Measurements from ENCODE around the gene PAXIP1. TPM values are rescaled to one million over a fixed set of nuclear protein-coding genes. Genes with fewer than 3 reads are reported as not detected.

Gene PAXIP1
- total RNA-seq, 1 experiment from 2014 or later: 15.3 TPM

- Histone ChIP-seq H3F3A (ENCODE audit: low read length, unreplicated experiment) (no peaks in the 10 kb centered on the region), H3K9me3 (ENCODE audit: low read length) (no peaks in the 10 kb centered on the region), H3K79me2 (ENCODE audit: low read length) (peaks cover 5% of the 10 kb centered on the region), H3K36me3 (ENCODE audit: low read depth, low read length) (peaks cover 24% of the 10 kb centered on the region), H3K4me2 (ENCODE audit: low read length) (no peak overlapping the region), H4K20me1 (ENCODE audit: low read length) (no peaks in the 10 kb centered on the region), H3K9ac (ENCODE audit: low read length) (no peak overlapping the region), H3K9me2 (replicated peaks; ENCODE audit: low read length) (no peaks in the 10 kb centered on the region), H3K4me3 (ENCODE audit: low read length) (no peak overlapping the region), H3K27me3 (ENCODE audit: low read length) (no peaks in the 10 kb centered on the region), H3K4me1 (ENCODE audit: insufficient read depth, low read length) (no peaks in the 10 kb centered on the region), H3K27ac (ENCODE audit: low read length) (no peak overlapping the region), H2AFZ (ENCODE audit: low read length) (no peak overlapping the region)
- no TSS peak for BruUV-seq (replicated peaks)
- TF ChIP-seq EZH2 (IDR thresholded peaks at IDR 0.05; ENCODE audit: low read length, unreplicated experiment) (no peak), EZH2phosphoT487 (IDR thresholded peaks at IDR 0.05; ENCODE audit: borderline replicate concordance, low read length) (no peak)
- TF ChIP-seq, protein P1, sequence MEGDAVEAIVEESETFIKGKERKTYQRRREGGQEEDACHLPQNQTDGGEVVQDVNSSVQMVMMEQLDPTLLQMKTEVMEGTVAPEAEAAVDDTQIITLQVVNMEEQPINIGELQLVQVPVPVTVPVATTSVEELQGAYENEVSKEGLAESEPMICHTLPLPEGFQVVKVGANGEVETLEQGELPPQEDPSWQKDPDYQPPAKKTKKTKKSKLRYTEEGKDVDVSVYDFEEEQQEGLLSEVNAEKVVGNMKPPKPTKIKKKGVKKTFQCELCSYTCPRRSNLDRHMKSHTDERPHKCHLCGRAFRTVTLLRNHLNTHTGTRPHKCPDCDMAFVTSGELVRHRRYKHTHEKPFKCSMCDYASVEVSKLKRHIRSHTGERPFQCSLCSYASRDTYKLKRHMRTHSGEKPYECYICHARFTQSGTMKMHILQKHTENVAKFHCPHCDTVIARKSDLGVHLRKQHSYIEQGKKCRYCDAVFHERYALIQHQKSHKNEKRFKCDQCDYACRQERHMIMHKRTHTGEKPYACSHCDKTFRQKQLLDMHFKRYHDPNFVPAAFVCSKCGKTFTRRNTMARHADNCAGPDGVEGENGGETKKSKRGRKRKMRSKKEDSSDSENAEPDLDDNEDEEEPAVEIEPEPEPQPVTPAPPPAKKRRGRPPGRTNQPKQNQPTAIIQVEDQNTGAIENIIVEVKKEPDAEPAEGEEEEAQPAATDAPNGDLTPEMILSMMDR (conservative IDR thresholded peaks at IDR 0.05; ENCODE audit: low read depth, low read length): no peak
- DNase-seq (no peak), ATAC-seq (no peak)
- ChIA-PET POLR2A (ENCODE audit: unreplicated experiment) (no interaction called here), CTCF (no interaction called here)
- intact Hi-C loops (cut with micrococcal nuclease): no loop called here
These were observed 7.9 kb downstream of the PAXIP1 start for GRCh38 chr7:154994996-154995395.

DNA sequence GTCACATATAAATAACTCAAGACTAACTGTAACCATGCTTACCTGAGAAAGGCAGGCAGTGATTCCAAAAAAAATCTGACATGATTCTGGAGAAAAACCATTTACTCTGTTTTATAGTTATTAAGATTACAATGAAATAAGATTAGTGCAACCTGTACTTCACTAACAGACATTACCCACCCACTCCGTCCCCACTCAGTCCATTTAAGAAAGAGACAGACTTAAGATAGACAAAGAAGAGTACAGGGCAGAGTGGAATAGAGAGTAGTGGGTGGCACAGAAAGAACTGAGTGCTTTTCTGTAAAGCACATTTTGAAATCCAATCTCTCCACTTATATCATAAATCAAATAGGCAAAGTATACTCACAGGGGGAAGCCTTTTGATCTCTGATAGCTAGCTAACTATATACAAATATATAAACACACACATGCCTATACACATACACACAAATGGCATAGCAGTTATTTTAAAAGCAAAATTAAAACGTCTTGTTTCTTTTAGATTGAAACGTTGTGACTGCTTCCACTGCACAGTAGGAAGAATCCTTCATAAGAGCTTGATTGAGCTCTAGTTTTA lies 11.9 kb downstream of the PAXIP1 start:
- intact Hi-C loops (cut with micrococcal nuclease): no loop called here
- Histone ChIP-seq H3K27ac (ENCODE audit: low read length) (no peak overlapping the region), H3K27me3 (ENCODE audit: low read length) (no peaks in the 10 kb centered on the region), H3K4me3 (ENCODE audit: low read length) (no peak overlapping the region), H3K4me1 (ENCODE audit: insufficient read depth, low read length) (no peaks in the 10 kb centered on the region), H3K9me3 (ENCODE audit: low read length) (no peaks in the 10 kb centered on the region), H4K20me1 (ENCODE audit: low read length) (no peaks in the 10 kb centered on the region), H3K4me2 (ENCODE audit: low read length) (no peak overlapping the region), H3K36me3 (ENCODE audit: low read depth, low read length) (peaks cover 16% of the 10 kb centered on the region), H3F3A (ENCODE audit: low read length, unreplicated experiment) (no peaks in the 10 kb centered on the region), H2AFZ (ENCODE audit: low read length) (no peak overlapping the region), H3K79me2 (ENCODE audit: low read length) (no peaks in the 10 kb centered on the region), H3K9ac (ENCODE audit: low read length) (no peak overlapping the region), H3K9me2 (replicated peaks; ENCODE audit: low read length) (no peaks in the 10 kb centered on the region)
- ATAC-seq (no peak), DNase-seq (no peak)
- POLR2A ChIA-PET (ENCODE audit: unreplicated experiment): no interaction called here
- BruUV-seq (replicated peaks): no TSS peak
- TF ChIP-seq, protein P1 (conservative IDR thresholded peaks at IDR 0.05; ENCODE audit: low read depth, low read length): no peak
- TF ChIP-seq EZH2phosphoT487 (IDR thresholded peaks at IDR 0.05; ENCODE audit: borderline replicate concordance, low read length) (no peak), EZH2 (IDR thresholded peaks at IDR 0.05; ENCODE audit: low read length, unreplicated experiment) (no peak)
- CTCF ChIA-PET: no interaction called here

- H2AFZ ChIP-seq (ENCODE audit: low read length): no peak overlapping the region
- no peaks in the 10 kb centered on the region for H4K20me1 ChIP-seq (ENCODE audit: low read length)
- H3K9me2 ChIP-seq (replicated peaks; ENCODE audit: low read length): no peaks in the 10 kb centered on the region
- H3K36me3 ChIP-seq (ENCODE audit: low read depth, low read length): peaks cover 16% of the 10 kb centered on the region
- H3K79me2 ChIP-seq (ENCODE audit: low read length): no peaks in the 10 kb centered on the region
- no TSS peak for BruUV-seq (replicated peaks)
- no peak overlapping the region for H3K27ac ChIP-seq (ENCODE audit: low read length)
- no peak overlapping the region for H3K4me2 ChIP-seq (ENCODE audit: low read length)
- DNase-seq: no peak
- TF ChIP-seq EZH2phosphoT487 (IDR thresholded peaks at IDR 0.05; ENCODE audit: borderline replicate concordance, low read length) (no peak), EZH2 (IDR thresholded peaks at IDR 0.05; ENCODE audit: low read length, unreplicated experiment) (no peak)
- TF ChIP-seq, protein P1 (conservative IDR thresholded peaks at IDR 0.05; ENCODE audit: low read depth, low read length): no peak
- ChIA-PET CTCF (no interaction called here), POLR2A (ENCODE audit: unreplicated experiment) (no interaction called here)
- H3K4me3 ChIP-seq (ENCODE audit: low read length): no peak overlapping the region
- intact Hi-C loops (cut with micrococcal nuclease): no loop called here
- H3K4me1 ChIP-seq (ENCODE audit: insufficient read depth, low read length): no peaks in the 10 kb centered on the region
- H3K9me3 ChIP-seq (ENCODE audit: low read length): no peaks in the 10 kb centered on the region
- no peaks in the 10 kb centered on the region for H3K27me3 ChIP-seq (ENCODE audit: low read length)
- no peak for ATAC-seq
- no peaks in the 10 kb centered on the region for H3F3A ChIP-seq (ENCODE audit: low read length, unreplicated experiment)
- no peak overlapping the region for H3K9ac ChIP-seq (ENCODE audit: low read length)
These were observed 15.4 kb downstream of the PAXIP1 start for GRCh38 chr7:154987571-154987970.

All from PC-3 (cell line).